Peyer's patch (tissue), 4 donors: ENCODE measurements around the gene KLRD1. TPM values are rescaled to one million over a fixed set of nuclear protein-coding genes. Genes with fewer than 3 reads are reported as not detected.
"Not testable (repeated sequence)": the region's sequence is repeated elsewhere in the genome, so short reads cannot be mapped to it uniquely, and the experiment has no call there.

ENCODE experiments used
- DNase-seq, 3 donors: peaks; one replicate each; pipeline ENCODE4 v3.0.0-alpha.2; 2017 to 2019
- H3K27ac ChIP-seq, 4 donors: fragments of 200-600 bp; sonication (generic); one replicate each; pipeline ENCODE4 v1.5.1; 2016 to 2019
- H3K27me3 ChIP-seq, 2 donors: fragments of 200-600 bp; sonication (generic); one replicate each; pipeline ENCODE4 v1.5.1; 2019
- H3K36me3 ChIP-seq, 3 donors: fragments of 200-600 bp; sonication (generic); one replicate each; pipeline ENCODE4 v1.5.1; 2016 to 2019
- H3K4me1 ChIP-seq, 4 donors: fragments of 200-600 bp; sonication (generic); one replicate each; pipeline ENCODE4 v1.5.1; 2016 to 2019
- H3K4me3 ChIP-seq, 4 donors: fragments of 200-600 bp; sonication (generic); 1 replicate in 3 of 4; 2 replicates in 1 of 4; pipeline ENCODE4 v1.5.1; 2016 to 2019; ENCODE audit warnings: mild to moderate bottlenecking in 1 of 4
- H3K9me3 ChIP-seq, 4 donors: fragments of 200-600 bp; sonication (generic); one replicate each; pipeline ENCODE4 v1.5.1; 2016 to 2019; ENCODE audit warnings: mild to moderate bottlenecking in 1 of 4
- POLR2A ChIP-seq, 2 donors: fragments of 450-650 bp; IDR thresholded peaks; one replicate each; pipeline ENCODE4 v1.5.1; 2017; ENCODE audit warnings: antibody characterized with exemption in 2 of 2, mild to moderate bottlenecking in 2 of 2, moderate library complexity in 2 of 2
- total RNA-seq, 4 donors: library from RNA; depleted of rRNA; stranded (reverse); fragments of >200 nt; gene quantifications; one replicate each; pipeline ENCODE4 v1.1.0, GENCODE V29; 2016
- TF ChIP-seq, protein P1 (sequence below), 6 experiments: fragments of 450-650 bp in 4 of 6; fragments of 200-600 bp in 2 of 6; sonication (generic) in 1 of 6; IDR thresholded peaks; one replicate each; pipeline ENCODE4 v1.5.1; 2017 to 2019; ENCODE audit warnings: antibody characterized with exemption in 6 of 6, mild to moderate bottlenecking in 3 of 6, moderate library complexity in 1 of 6

Gene KLRD1
- total RNA-seq, 4 donors from 2014 or later: under 0.01 to 8.4 (median 5.4) TPM

DNA sequence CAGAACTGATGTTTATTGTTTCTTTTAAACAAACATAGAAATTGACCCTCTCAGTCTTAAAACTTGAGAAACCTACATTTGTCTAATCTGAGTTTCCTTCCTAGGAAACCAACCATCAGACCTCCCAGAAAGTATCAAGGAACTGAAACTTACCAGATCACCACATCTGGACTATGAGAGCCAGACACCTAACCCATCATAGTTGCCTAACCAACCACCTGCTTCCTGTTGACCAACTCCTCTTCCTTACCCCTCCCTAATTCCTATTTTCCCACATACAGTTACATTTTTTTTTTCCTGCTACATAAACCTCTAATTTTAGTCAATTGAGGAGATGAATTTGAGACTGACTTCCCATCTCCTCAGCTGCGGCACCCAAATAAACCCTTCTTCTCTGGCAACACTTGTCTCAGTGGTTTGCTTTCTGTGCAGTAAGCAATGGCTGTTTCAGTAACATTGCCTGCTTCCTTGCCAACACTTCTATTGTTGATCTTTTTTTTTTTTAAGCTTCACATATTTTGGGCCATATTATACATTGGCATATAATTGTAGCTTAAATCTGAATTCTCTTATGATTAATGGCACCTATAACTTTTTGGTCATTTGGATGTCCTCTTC lies 34.3 kb downstream of the KLRD1 start:
- Histone ChIP-seq H3K27me3 (no peaks in the 10 kb centered on the region), H3K36me3 (no peaks in the 10 kb centered on the region), H3K9me3 (no peaks in the 10 kb centered on the region), H3K4me1 (no peaks in the 10 kb centered on the region), H3K4me3 (no peak overlapping the region), H3K27ac (no peak overlapping the region)
- TF ChIP-seq POLR2A (IDR thresholded peaks at IDR 0.05): no peak
- TF ChIP-seq, protein P1, sequence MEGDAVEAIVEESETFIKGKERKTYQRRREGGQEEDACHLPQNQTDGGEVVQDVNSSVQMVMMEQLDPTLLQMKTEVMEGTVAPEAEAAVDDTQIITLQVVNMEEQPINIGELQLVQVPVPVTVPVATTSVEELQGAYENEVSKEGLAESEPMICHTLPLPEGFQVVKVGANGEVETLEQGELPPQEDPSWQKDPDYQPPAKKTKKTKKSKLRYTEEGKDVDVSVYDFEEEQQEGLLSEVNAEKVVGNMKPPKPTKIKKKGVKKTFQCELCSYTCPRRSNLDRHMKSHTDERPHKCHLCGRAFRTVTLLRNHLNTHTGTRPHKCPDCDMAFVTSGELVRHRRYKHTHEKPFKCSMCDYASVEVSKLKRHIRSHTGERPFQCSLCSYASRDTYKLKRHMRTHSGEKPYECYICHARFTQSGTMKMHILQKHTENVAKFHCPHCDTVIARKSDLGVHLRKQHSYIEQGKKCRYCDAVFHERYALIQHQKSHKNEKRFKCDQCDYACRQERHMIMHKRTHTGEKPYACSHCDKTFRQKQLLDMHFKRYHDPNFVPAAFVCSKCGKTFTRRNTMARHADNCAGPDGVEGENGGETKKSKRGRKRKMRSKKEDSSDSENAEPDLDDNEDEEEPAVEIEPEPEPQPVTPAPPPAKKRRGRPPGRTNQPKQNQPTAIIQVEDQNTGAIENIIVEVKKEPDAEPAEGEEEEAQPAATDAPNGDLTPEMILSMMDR (IDR thresholded peaks at IDR 0.05): no peak
- DNase-seq: no peak

DNA sequence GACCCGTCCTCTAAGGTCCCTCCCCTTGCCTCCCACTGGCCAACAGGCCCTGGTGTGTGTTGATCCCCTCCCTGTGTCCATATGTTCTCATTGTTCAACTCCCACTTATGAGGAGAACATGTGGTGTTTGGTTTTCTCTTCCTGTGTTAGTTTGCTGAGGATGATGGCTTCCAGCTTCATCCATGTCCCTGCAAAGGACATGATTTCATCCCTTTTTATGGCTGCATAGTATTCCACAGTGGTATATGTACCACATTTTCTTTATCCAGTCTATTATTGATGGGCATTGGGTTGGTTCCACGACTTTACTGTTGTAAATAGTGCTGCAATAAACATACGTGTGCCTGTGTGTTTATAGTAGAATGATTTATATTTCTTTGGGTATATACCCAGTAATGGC lies 43.8 kb downstream of the KLRD1 start:
- H3K9me3 ChIP-seq, H3K4me3 ChIP-seq, H3K27ac ChIP-seq, H3K36me3 ChIP-seq, H3K27me3 ChIP-seq, H3K4me1 ChIP-seq, DNase-seq: not testable (repeated sequence)

DNA sequence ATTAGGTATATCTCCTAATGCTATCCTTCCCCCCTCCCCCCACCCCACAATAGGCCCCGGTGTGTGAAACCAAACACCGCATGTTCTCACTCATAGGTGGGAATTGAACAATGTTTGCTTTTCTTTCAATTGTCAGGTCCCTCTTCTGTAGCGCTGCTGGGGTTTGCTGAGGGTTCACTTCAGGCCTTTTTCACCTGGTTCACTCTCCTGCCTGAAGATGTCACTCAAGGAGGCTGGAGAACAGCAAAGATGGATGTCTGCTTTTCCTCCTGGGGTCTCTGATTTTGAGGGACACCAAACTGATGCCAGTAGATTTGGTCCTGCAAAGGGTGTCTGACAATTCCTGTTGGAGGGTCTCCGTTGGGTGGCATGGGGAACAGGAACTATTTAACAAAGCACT lies 46.4 kb downstream of the KLRD1 start:
- Histone ChIP-seq H3K4me3 (no peak overlapping the region), H3K9me3 (no peaks in the 10 kb centered on the region), H3K27me3 (no peaks in the 10 kb centered on the region), H3K4me1 (no peaks in the 10 kb centered on the region), H3K36me3 (no peaks in the 10 kb centered on the region), H3K27ac (no peak overlapping the region)
- DNase-seq: no peak
- TF ChIP-seq, protein P1 (IDR thresholded peaks at IDR 0.05): no peak
- no peak for TF ChIP-seq POLR2A (IDR thresholded peaks at IDR 0.05)

DNA sequence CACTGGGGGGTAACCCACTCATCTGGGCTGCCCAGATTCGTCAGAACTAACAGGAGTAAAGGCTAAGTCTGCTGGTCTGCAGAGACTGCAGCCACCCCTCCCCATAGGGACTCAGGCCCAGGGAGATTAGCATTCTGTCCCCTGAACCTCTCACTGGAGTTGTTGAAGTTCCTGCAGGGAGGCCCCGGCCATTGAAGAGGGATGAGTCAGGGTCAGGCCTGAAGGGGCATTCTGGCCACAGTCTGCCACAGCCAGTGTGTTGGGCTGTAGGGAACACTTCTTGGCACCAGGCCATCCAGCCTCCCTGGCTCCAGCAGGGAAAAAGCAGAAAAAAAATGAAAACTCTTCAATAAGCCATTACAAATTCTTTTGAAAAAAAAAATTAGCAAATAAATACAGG lies 46.8 kb downstream of the KLRD1 start:
- no peak overlapping the region for H3K4me3 ChIP-seq
- TF ChIP-seq, protein P1 (IDR thresholded peaks at IDR 0.05): no peak
- no peak for TF ChIP-seq POLR2A (IDR thresholded peaks at IDR 0.05)
- DNase-seq: no peak
- no peaks in the 10 kb centered on the region for H3K36me3 ChIP-seq
- H3K4me1 ChIP-seq: no peaks in the 10 kb centered on the region
- H3K9me3 ChIP-seq: no peaks in the 10 kb centered on the region
- no peaks in the 10 kb centered on the region for H3K27me3 ChIP-seq
- no peak overlapping the region for H3K27ac ChIP-seq

DNA sequence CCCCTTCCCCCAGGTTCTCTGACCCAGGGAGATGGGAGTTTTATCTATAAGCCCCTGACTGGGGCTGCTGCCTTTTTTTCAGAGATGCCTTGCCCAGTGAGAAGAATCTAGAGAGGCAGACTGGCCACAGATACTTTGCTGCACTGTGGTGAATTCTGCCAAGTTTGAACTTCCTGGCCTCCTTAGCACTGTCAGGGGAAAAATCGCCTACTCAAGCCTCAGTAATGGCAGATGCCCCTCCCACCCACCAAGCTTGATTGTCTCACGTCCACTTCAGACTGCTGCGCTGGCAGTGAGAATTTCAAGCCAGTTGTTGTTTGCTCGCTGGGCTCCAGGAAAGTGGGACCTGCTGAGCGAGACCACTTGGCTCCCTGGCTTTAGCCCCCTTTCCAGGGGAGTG lies 50.5 kb downstream of the KLRD1 start:
- Histone ChIP-seq H3K9me3 (no peaks in the 10 kb centered on the region), H3K4me3 (no peak overlapping the region), H3K36me3 (no peaks in the 10 kb centered on the region), H3K27me3 (no peaks in the 10 kb centered on the region), H3K4me1 (peaks cover 0 to 5% (median 0%) of the 10 kb centered on the region in 4 donors), H3K27ac (no peak overlapping the region)
- no peak for DNase-seq
- TF ChIP-seq, protein P1 (IDR thresholded peaks at IDR 0.05): no peak
- no peak for TF ChIP-seq POLR2A (IDR thresholded peaks at IDR 0.05)

DNA sequence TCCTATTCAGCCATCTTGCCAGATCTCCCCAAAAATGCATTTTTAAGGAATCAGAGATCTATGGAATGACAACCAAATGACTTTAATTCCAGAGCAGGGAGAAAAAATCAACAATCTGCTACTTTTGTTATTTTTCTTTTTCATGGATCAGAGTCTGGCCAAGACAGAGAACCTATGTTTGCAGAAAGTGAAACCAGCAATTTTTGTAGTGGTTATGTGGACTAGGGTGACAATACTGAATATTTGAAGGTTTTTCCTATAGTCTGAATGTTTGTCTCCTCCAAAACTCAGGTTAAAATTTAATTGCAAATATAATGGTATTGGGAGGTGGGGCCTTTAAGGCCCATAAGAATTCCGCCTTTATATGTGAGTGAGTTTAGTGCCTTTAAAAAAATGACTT lies 51.3 kb downstream of the KLRD1 start:
- no peaks in the 10 kb centered on the region for H3K9me3 ChIP-seq
- no peak overlapping the region for H3K27ac ChIP-seq
- no peak overlapping the region for H3K4me3 ChIP-seq
- H3K36me3 ChIP-seq: no peaks in the 10 kb centered on the region
- peaks cover 0 to 8% (median 0%) of the 10 kb centered on the region in 4 donors for H3K4me1 ChIP-seq
- H3K27me3 ChIP-seq: no peaks in the 10 kb centered on the region
- TF ChIP-seq, protein P1 (IDR thresholded peaks at IDR 0.05): no peak
- TF ChIP-seq POLR2A (IDR thresholded peaks at IDR 0.05): no peak
- no peak for DNase-seq
